ENCODE measurements around the gene RPUSD1.

DNA sequence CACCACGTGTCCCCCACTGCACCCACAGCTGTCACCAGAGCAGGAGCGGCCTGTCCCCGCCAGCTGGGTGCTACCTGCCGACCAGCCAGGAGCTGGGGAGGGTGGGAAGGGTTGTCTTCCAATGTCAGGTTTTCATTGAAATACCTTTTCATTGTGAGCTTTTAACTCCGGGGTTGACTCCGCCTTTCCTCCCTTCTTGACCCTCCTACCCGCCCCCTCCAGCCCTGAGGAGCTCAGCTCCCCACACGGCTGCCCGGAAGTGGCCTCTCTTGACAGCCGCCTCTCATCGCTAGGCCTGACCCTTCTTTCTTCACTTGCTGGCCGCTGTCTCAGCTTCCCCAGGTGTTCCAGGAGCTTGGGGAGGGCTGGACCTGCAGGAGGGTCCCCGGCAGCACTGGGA lies 33.6 kb upstream of the RPUSD1 start:
- no peak for TF ChIP-seq POLR2AphosphoS5 (IDR thresholded peaks at IDR 0.05)
- no peak for TF ChIP-seq EP300 (IDR thresholded peaks at IDR 0.05)

Data from sigmoid colon (tissue), 4 donors.